GM19023 (cell line): ENCODE measurements around the gene C4B.

Experiments used
- ATAC-seq: cut with Tn5 transposase; IDR thresholded peaks from one replicate; pipeline ENCODE4 v1.9.1; 2021; ENCODE audit warnings: mild to moderate bottlenecking, moderate library complexity; ENCODE audit not compliant: unreplicated experiment

C4B gene

GRCh38 chr6:32081168-32081990 is 66.8 kb downstream of the C4B start:
- no peak for ATAC-seq

- no peak for ATAC-seq
Measured at GRCh38 chr6:32082478-32082877, 67.9 kb downstream of the C4B start.

DNA sequence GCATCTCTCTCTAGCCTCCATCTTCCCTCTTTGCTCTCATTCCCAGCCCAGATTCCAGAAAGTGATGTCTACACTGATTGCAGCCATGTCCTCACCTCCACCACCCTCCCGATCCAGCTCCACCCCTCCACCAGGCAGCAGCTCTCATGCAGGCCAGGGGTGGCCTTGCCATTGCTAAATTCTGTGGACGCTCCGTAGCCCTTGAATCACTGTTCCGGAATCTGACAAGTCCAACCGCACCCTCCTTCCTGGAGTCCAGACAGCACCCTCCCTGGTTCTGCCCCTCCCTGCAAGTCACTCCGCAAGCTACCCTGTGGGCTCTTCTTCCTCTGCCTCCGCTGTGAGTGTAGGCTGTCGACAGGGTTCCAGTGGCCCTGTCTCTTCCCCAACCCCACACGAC is 68.3 kb downstream of the C4B start:
- no peak for ATAC-seq

GRCh38 chr6:32083812-32084768 is 69.5 kb downstream of the C4B start:
- ATAC-seq, result no peak

GRCh38 chr6:32084780-32085179 is 70.2 kb downstream of the C4B start:
- no peak for ATAC-seq
